AG09319 (cell line): ENCODE measurements around the gene SYTL2.
"Not testable (repeated sequence)": the region's sequence is repeated elsewhere in the genome, so short reads cannot be mapped to it uniquely, and the experiment has no call there.

Experiments used
- DNase-seq: peaks from one replicate; pipeline ENCODE4 v3.0.0-alpha.2; 2010; ENCODE audit warnings: low read depth; ENCODE audit errors: extremely low read depth
- CTCF ChIP-seq: IDR thresholded peaks from 2 replicates; pipeline ENCODE4 v1.5.1; 2011; ENCODE audit warnings: low read depth, mild to moderate bottlenecking, inconsistent platforms, low read length, moderate library complexity

SYTL2 gene

GRCh38 chr11:85656777-85657176 lies 154.2 kb downstream of the SYTL2 start:
- no peak for TF ChIP-seq CTCF

GRCh38 chr11:85654343-85654742 lies 156.6 kb downstream of the SYTL2 start:
- not testable (repeated sequence) for DNase-seq

More at GRCh38 chr11:85656777-85657176, 154.2 kb downstream of the SYTL2 start:
- DNase-seq, result no peak

GRCh38 chr11:85652786-85653447 lies 158.0 kb downstream of the SYTL2 start:
- DNase-seq, result no peak

GRCh38 chr11:85651118-85651517 lies 159.8 kb downstream of the SYTL2 start:
- no peak for DNase-seq
- TF ChIP-seq CTCF, result no peak

More at GRCh38 chr11:85652786-85653447, 158.0 kb downstream of the SYTL2 start:
- no peak for TF ChIP-seq CTCF

GRCh38 chr11:85647604-85648299 lies 163.2 kb downstream of the SYTL2 start, which contains the start of gene TMEM126A:
Gene TMEM126A, plus strand, starts transcription at chr11:85647967. Its CDS starts 2,289 bp downstream, at chr11:85650256.
- no peak for DNase-seq

GRCh38 chr11:85647078-85647477 lies 163.9 kb downstream of the SYTL2 start:
- no peak for DNase-seq
- TF ChIP-seq CTCF, result no peak

More at GRCh38 chr11:85647604-85648299, 163.2 kb downstream of the SYTL2 start, which contains the start of gene TMEM126A:
- no peak for TF ChIP-seq CTCF
